ENCODE measurements around the gene UBE2S.

DNA sequence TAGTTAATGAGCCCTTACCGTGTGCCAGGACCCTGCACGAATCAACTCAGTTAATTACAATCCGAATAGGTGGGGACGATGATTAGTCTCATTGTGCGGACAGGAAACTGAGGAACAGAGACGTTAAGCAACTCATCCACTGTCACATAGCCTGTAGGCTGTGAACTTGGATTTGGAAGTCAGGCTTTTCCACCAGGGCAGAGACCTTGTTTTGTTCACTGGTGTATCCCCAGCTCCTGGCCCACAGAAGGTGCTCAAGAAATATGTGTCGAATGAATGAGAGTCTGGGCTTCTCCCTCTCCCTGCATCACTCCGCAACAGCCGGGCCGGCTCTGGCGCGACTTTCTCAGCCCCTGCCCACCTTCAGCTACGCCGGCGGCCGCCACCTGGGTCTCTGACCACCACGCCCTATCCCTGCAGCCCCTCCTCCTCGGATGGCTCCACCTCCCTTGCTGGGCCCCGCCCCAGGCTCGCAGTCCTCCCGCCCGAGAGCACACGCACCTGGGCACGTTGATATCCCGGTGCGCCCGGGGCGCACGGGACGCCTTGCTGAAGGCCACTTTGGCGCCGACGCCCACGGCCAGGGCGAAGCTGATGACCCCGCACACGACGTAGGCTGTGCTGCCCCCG lies 34.2 kb upstream of the UBE2S start:
- TF ChIP-seq TAF1 (IDR thresholded peaks at IDR 0.05; ENCODE audit: borderline replicate concordance, low read depth, low read length) = no peak
- TF ChIP-seq POLR2A (IDR thresholded peaks at IDR 0.05; ENCODE audit: low read depth, low read length) = no peak
- TF ChIP-seq POLR2AphosphoS5 (IDR thresholded peaks at IDR 0.05; ENCODE audit: low read depth, low read length) = no peak
